PC-9 (cell line): ENCODE measurements around the gene AMMECR1. TPM values are rescaled to one million over a fixed set of nuclear protein-coding genes. Genes with fewer than 3 reads are reported as not detected.

ENCODE experiments used
- BruUV-seq: library from RNA; stranded (reverse); fragments of 400-500 nt; replicated peaks from 2 replicates; lab custom pipeline; 2021; lab: Mats Ljungman, UMichigan
- CTCF ChIA-PET: fragments of 300-600 bp; sonication (Branson Sonifier 250); formaldehyde crosslinking; loops from one replicate; lab custom pipeline; 2022; ENCODE audit warnings: antibody characterized with exemption; lab: Charles Lee
- POLR2A ChIA-PET: fragments of 300-600 bp; sonication (Branson Sonifier 250); formaldehyde crosslinking; loops from one replicate; lab custom pipeline; 2022; ENCODE audit warnings: antibody characterized with exemption; ENCODE audit not compliant: unreplicated experiment; lab: Charles Lee
- DNase-seq, 2 experiments: peaks; one replicate each; pipeline versions ENCODE4 v3.0.0 to v3.0.0-alpha.2; 2015 to 2022; ENCODE audit warnings: mixed read lengths in 1 of 2
- H2AFZ ChIP-seq: fragments of 200-600 bp; sonication (generic); 2 replicates; pipeline ENCODE4 v1.8.1; 2017; ENCODE audit warnings: antibody characterized with exemption
- H3F3A ChIP-seq: fragments of 200-600 bp; sonication (generic); 2 replicates; pipeline ENCODE4 v1.8.1; 2017; ENCODE audit warnings: antibody characterized with exemption, mild to moderate bottlenecking, low read depth; ENCODE audit not compliant: insufficient read depth
- H3K27ac ChIP-seq: fragments of 200-600 bp; sonication (generic); 2 replicates; pipeline ENCODE4 v1.6.1; 2016; ENCODE audit warnings: mixed run types
- H3K27me3 ChIP-seq: fragments of 200-600 bp; sonication (generic); 2 replicates; pipeline ENCODE4 v1.6.1; 2016; ENCODE audit warnings: low read depth, mixed run types; ENCODE audit not compliant: insufficient read depth
- H3K36me3 ChIP-seq: fragments of 200-600 bp; sonication (generic); 2 replicates; pipeline ENCODE4 v1.6.1; 2016; ENCODE audit warnings: low read depth, mixed run types
- H3K4me1 ChIP-seq: fragments of 200-600 bp; sonication (generic); replicated peaks from 2 replicates; pipeline ENCODE4 v1.6.1; 2016; ENCODE audit warnings: mixed run types; ENCODE audit not compliant: insufficient read depth
- H3K4me2 ChIP-seq: fragments of 200-600 bp; sonication (generic); 2 replicates; pipeline ENCODE4 v1.6.1; 2017; ENCODE audit warnings: mixed run types
- H3K4me3 ChIP-seq: fragments of 200-600 bp; sonication (generic); 2 replicates; pipeline ENCODE4 v1.6.1; 2016; ENCODE audit warnings: mixed run types
- H3K79me2 ChIP-seq: fragments of 200-600 bp; sonication (generic); 2 replicates; pipeline ENCODE4 v1.6.1; 2017; ENCODE audit warnings: low read depth, mixed run types
- H3K9me2 ChIP-seq: fragments of 200-600 bp; sonication (generic); 2 replicates; pipeline ENCODE4 v1.8.1; 2017; ENCODE audit warnings: mild to moderate bottlenecking; ENCODE audit not compliant: insufficient read depth
- H3K9me3 ChIP-seq: fragments of 200-600 bp; sonication (generic); 2 replicates; pipeline ENCODE4 v1.8.1; 2016; ENCODE audit warnings: low read depth; ENCODE audit not compliant: insufficient read depth
- H4K20me1 ChIP-seq: fragments of 200-600 bp; sonication (generic); 2 replicates; pipeline ENCODE4 v1.8.1; 2017; ENCODE audit not compliant: insufficient read depth
- CTCF ChIP-seq: fragments of 200-600 bp; sonication (generic); conservative IDR thresholded peaks from 2 replicates; pipeline ENCODE4 v1.6.1; 2017; ENCODE audit warnings: mixed run types, antibody characterized with exemption, mild to moderate bottlenecking, moderate library complexity
- EZH2 ChIP-seq: fragments of 200-600 bp; sonication (generic); IDR thresholded peaks from 2 replicates; pipeline ENCODE4 v1.8.0; 2017; ENCODE audit warnings: antibody characterized with exemption, low read depth
- intact Hi-C: fragments of 100-400 bp; cut with micrococcal nuclease; formaldehyde crosslinking; loops from one replicate; pipeline ENCODE4 v1.10.0; 2022; ENCODE audit not compliant: unreplicated experiment
- total RNA-seq: library from RNA; stranded (reverse); gene quantifications from 2 replicates; pipeline ENCODE4 v1.2.3, GENCODE V29; 2021

The AMMECR1 gene
- total RNA-seq, 1 experiment from 2014 or later = 35.4 TPM

GRCh38 chrX:110214684-110215083 lies 103.2 kb downstream of the AMMECR1 start:
- POLR2A ChIA-PET = no interaction called here
- no peaks in the 10 kb centered on the region; the same call in 1 of the 2 replicates for H3K9me2 ChIP-seq
- DNase-seq = no peak
- H3F3A ChIP-seq = peaks cover 9% of the 10 kb centered on the region
- peaks cover 30% of the 10 kb centered on the region for H3K4me1 ChIP-seq
- 0 out of 2 replicates have a peak, but pooled peaks cover 8% of the 10 kb centered on the region for H3K36me3 ChIP-seq
- 0 out of 2 replicates have a peak, but pooled peaks cover 7% of the 10 kb centered on the region for H3K9me3 ChIP-seq
- peaks cover 5% of the 10 kb centered on the region for H3K79me2 ChIP-seq
- H4K20me1 ChIP-seq = no peaks in the 10 kb centered on the region
- no peak overlapping the region for H3K4me2 ChIP-seq
- no TSS peak for BruUV-seq
- intact Hi-C loops = loop anchor here (5.0 kb wide), 1 partner anchor 103 kb away; the partner anchor contains the start of gene AMMECR1
- CTCF ChIA-PET = no interaction called here
- no peak overlapping the region for H2AFZ ChIP-seq
- TF ChIP-seq CTCF (no peak), EZH2 (no peak)
- no peak overlapping the region for H3K27ac ChIP-seq
- H3K27me3 ChIP-seq = no peaks in the 10 kb centered on the region
- H3K4me3 ChIP-seq = no peak overlapping the region

- H3K27ac ChIP-seq = no peak overlapping the region
These were observed 104.7 kb downstream of the AMMECR1 start for GRCh38 chrX:110213183-110213582.

GRCh38 chrX:110212299-110212698 lies 105.6 kb downstream of the AMMECR1 start:
- Histone ChIP-seq H3K79me2 (peaks cover 12% of the 10 kb centered on the region), H3K27me3 (no peaks in the 10 kb centered on the region), H3F3A (peaks cover 14% of the 10 kb centered on the region), H3K36me3 (no peaks in the 10 kb centered on the region), H3K4me1 (peaks cover 42% of the 10 kb centered on the region), H3K9me3 (no peaks in the 10 kb centered on the region), H3K4me2 (no peak overlapping the region), H3K27ac (no peak overlapping the region), H4K20me1 (no peaks in the 10 kb centered on the region), H2AFZ (no peak overlapping the region), H3K4me3 (no peak overlapping the region), H3K9me2 (no peaks in the 10 kb centered on the region; the same call in 1 of the 2 replicates)
- POLR2A ChIA-PET = no interaction called here
- BruUV-seq = no TSS peak
- intact Hi-C loops = loop anchor here (5.0 kb wide), 1 partner anchor 105 kb away; the partner anchor contains the start of gene AMMECR1
- no peak for DNase-seq
- TF ChIP-seq EZH2 (no peak), CTCF (peak; percentile 52; the same call in 1 of the 2 replicates)
- CTCF ChIA-PET = no interaction called here

More at GRCh38 chrX:110213183-110213582, 104.7 kb downstream of the AMMECR1 start:
- Histone ChIP-seq H3K9me2 (no peaks in the 10 kb centered on the region; the same call in 1 of the 2 replicates), H4K20me1 (no peaks in the 10 kb centered on the region), H3K9me3 (no peaks in the 10 kb centered on the region), H2AFZ (no peak overlapping the region), H3K79me2 (peaks cover 12% of the 10 kb centered on the region), H3K4me1 (peaks cover 38% of the 10 kb centered on the region), H3F3A (peaks cover 14% of the 10 kb centered on the region), H3K27me3 (no peaks in the 10 kb centered on the region), H3K4me3 (no peak overlapping the region), H3K4me2 (no peak overlapping the region), H3K36me3 (no peaks in the 10 kb centered on the region)
- no peak for DNase-seq
- TF ChIP-seq CTCF = no peak
- no peak for TF ChIP-seq EZH2
- ChIA-PET POLR2A (no interaction called here), CTCF (no interaction called here)
- intact Hi-C loops = loop anchor here (5.0 kb wide), 1 partner anchor 104 kb away; the partner anchor contains the start of gene AMMECR1
- no TSS peak for BruUV-seq
